A549 (cell line): Measurements from ENCODE around the gene COX6A1. TPM values are rescaled to one million over a fixed set of nuclear protein-coding genes. Genes with fewer than 3 reads are reported as not detected.

Experiments
- ATAC-seq, 2 experiments: fragments of 200-7000 bp in 1 of 2; fragments of >200 bp in 1 of 2; cut with Nextera tagmentation in 1 of 2; cut with Tn5 transposase in 1 of 2; 3 replicates each; pipeline versions ENCODE4 v1.8.0 to v1.9.1; 2018 to 2020; ENCODE audit warnings: mild to moderate bottlenecking in 1 of 2, moderate library complexity in 1 of 2
- CTCF ChIA-PET: fragments of 300-600 bp; sonication (Branson Sonifier 250); formaldehyde crosslinking; extraction: SDS; loops from one replicate; lab custom pipeline; 2021; ENCODE audit warnings: antibody characterized with exemption, inconsistent platforms; lab: Yijun Ruan, JAX
- POLR2A ChIA-PET: fragments of 350-600 bp; formaldehyde crosslinking; extraction: SDS; loops from one replicate; lab custom pipeline; 2021; ENCODE audit warnings: antibody characterized with exemption, inconsistent platforms; lab: Yijun Ruan, JAX
- DNase-seq, 2 experiments: peaks; one replicate each; pipeline versions ENCODE4 v3.0.0 to v3.0.0-alpha.2; 2011 to 2016; ENCODE audit warnings: low read depth in 1 of 2, low spot score in 1 of 2
- FAIRE-seq: peaks from 2 replicates; lab custom pipeline; 2011; peaks lifted over from hg19 to GRCh38; lab: Jason Lieb, UNC
- H3K27ac ChIP-seq, 2 experiments: fragments of >200 bp; sonication (Bioruptor Twin); formaldehyde crosslinking; 3 replicates each; pipeline ENCODE4 v1.5.1; 2016 to 2017
- H3K4me1 ChIP-seq: fragments of >200 bp; sonication (Bioruptor Twin); formaldehyde crosslinking; 3 replicates; pipeline ENCODE4 v1.6.1; 2016
- H3K4me2 ChIP-seq: fragments of >200 bp; sonication (Bioruptor Twin); formaldehyde crosslinking; 3 replicates; pipeline ENCODE4 v1.6.1; 2016
- H3K4me3 ChIP-seq: fragments of >200 bp; sonication (Bioruptor Twin); formaldehyde crosslinking; 3 replicates; pipeline ENCODE4 v1.5.1; 2016
- H3K9me3 ChIP-seq: fragments of >200 bp; sonication (Bioruptor Twin); formaldehyde crosslinking; 3 replicates; pipeline ENCODE4 v1.6.1; 2016
- BCL3 ChIP-seq: fragments of >200 bp; sonication (Bioruptor Twin); formaldehyde crosslinking; IDR thresholded peaks from 3 replicates; pipeline ENCODE4 v1.6.1; 2016
- CEBPB ChIP-seq, 2 experiments: fragments of >200 bp in 1 of 2; sonication (Bioruptor Twin) in 1 of 2; formaldehyde crosslinking in 1 of 2; IDR thresholded peaks; 2 replicates each; pipeline ENCODE4 v1.6.1; 2012 to 2016
- ESRRA ChIP-seq: fragments of 150-350 bp; IDR thresholded peaks from 2 replicates; pipeline ENCODE4 v1.6.1; 2014; ENCODE audit warnings: mild to moderate bottlenecking, low read length, borderline replicate concordance
- FOSL2 ChIP-seq, 2 experiments: fragments of 450-650 bp in 1 of 2; fragments of >200 bp in 1 of 2; sonication (Bioruptor Twin) in 1 of 2; formaldehyde crosslinking; IDR thresholded peaks; 2 replicates each; pipeline versions ENCODE4 v1.5.0 to v1.6.1; 2016 to 2020; ENCODE audit warnings: mild to moderate bottlenecking in 1 of 2, moderate library complexity in 1 of 2
- JUN ChIP-seq, 2 experiments: fragments of >200 bp; sonication (Bioruptor Twin); formaldehyde crosslinking; IDR thresholded peaks; 2 replicates in 1 of 2; 3 replicates in 1 of 2; pipeline ENCODE4 v1.6.1; 2016 to 2017
- KDM1A ChIP-seq: fragments of 200-600 bp; sonication (generic); IDR thresholded peaks from 2 replicates; pipeline ENCODE4 v1.6.1; 2016; ENCODE audit warnings: low read depth, mild to moderate bottlenecking
- KDM5A ChIP-seq: fragments of 200-600 bp; sonication (generic); IDR thresholded peaks from 2 replicates; pipeline ENCODE4 v1.6.1; 2016; ENCODE audit warnings: antibody characterized with exemption, mild to moderate bottlenecking
- PHF8 ChIP-seq: fragments of 200-600 bp; sonication (generic); IDR thresholded peaks from 2 replicates; pipeline ENCODE4 v1.6.1; 2016; ENCODE audit warnings: low read depth, mild to moderate bottlenecking, antibody characterized with exemption, moderate library complexity, borderline replicate concordance
- POLR2A ChIP-seq: IDR thresholded peaks from 2 replicates; pipeline ENCODE4 v1.6.1; 2012; ENCODE audit warnings: mild to moderate bottlenecking, low read length
- RFX5 ChIP-seq: fragments of 450-650 bp; IDR thresholded peaks from 2 replicates; pipeline ENCODE4 v1.7.1; 2014; ENCODE audit warnings: antibody characterized with exemption, mild to moderate bottlenecking, moderate library complexity
- USF2 ChIP-seq: fragments of 450-650 bp; IDR thresholded peaks from 2 replicates; pipeline ENCODE4 v1.6.1; 2014; ENCODE audit warnings: antibody characterized with exemption
- WGBS: methylation state at CpG from one replicate; pipeline ENCODE4 v1.1.6; 2017; ENCODE audit errors: missing lambda C conversion rate; 5-methylcytosine and 5-hydroxymethylcytosine counted together
- polyA minus RNA-seq: library from RNA; depleted of rRNA, polyadenylated mRNA; stranded (reverse); fragments of >200 nt; gene quantifications from 2 replicates; pipeline ENCODE4 v1.2.3, GENCODE V29; 2011; rRNA and poly(A)+ RNA removed
- polyA plus RNA-seq, 4 experiments: library from polyadenylated mRNA; depleted of rRNA in 3 of 4; stranded (reverse); fragments of >200 nt; fragmentation: RNase III in 1 of 4; extraction: RNeasy Plus Mini Kit Qiagen cat#74134 plus additional on column Dnase treatment in 1 of 4; gene quantifications; 2 replicates in 3 of 4; 3 replicates in 1 of 4; pipeline ENCODE4 v1.2.3, GENCODE V29; 2011 to 2017
- TF ChIP-seq, protein P1 (sequence below): IDR thresholded peaks from 2 replicates; pipeline ENCODE4 v1.6.1; 2012
- TF ChIP-seq, protein P2 (sequence below): IDR thresholded peaks from 2 replicates; pipeline ENCODE4 v1.6.1; 2012; ENCODE audit warnings: low read depth, borderline replicate concordance
- TF ChIP-seq, protein P3 (sequence below): IDR thresholded peaks from 2 replicates; pipeline ENCODE4 v1.6.1; 2012

The COX6A1 gene
- polyA plus RNA-seq (2011; rRNA removed), result 948 and 1,287 TPM in 2 replicates
- polyA plus RNA-seq (2012; cell fraction: cytosol; rRNA removed), result 2,005 and 2,029 TPM in 2 replicates
- 3,876 and 3,914 TPM in 2 replicates for polyA plus RNA-seq (2012; cell fraction: nucleus; rRNA removed)
- 709 to 768 TPM (median 759 TPM) in 3 replicates for polyA plus RNA-seq (2017; fragmentation: RNase III; extraction: RNeasy Plus Mini Kit Qiagen cat#74134 plus additional on column Dnase treatment)
- polyA minus RNA-seq, result 209 and 257 TPM in 2 replicates

DNA sequence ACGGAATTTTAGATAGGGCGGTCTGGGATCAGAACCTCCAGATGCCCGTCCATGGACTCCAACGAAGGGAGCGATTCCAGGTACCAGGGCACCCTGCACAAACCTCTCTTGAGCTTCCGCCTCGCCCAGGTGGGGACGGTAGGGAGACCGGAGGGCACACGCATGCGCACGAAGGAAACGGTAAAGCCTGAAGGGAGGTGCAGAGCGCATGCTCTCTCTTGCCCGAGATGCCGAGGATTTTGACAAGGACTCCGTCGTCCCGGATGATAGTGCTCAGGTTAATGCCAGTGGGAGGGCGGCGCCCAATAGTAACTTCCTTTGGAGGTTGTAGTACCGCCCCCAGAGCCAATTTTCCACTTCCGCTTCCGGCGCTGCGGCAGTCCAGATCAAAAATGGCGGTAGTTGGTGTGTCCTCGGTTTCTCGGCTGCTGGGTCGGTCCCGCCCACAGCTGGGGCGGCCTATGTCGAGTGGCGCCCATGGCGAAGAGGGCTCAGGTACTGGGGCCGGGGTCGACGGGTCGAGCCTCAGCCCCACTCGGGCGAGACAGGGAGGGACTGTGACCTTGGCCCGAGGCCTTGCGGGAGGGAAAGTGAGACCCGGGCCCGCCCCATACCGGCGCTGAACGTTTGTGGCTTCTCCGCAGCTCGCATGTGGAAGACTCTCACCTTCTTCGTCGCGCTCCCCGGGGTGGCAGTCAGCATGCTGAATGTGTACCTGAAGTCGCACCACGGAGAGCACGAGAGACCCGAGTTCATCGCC lies at the start of gene COX6A1:
Gene COX6A1, plus strand, starts transcription at position 379 of the 760 bp plus-strand sequence. Its CDS starts 14 bp downstream, at position 393.
- POLR2A ChIA-PET, result interaction anchor here (0.6 to 1.3 kb wide), 6 partner anchors 10 to 146 kb away, joined by 3 to 10 read pairs (median 3); partner anchors contain the start of genes RNU4-1 and RNU4-2
- ATAC-seq (peak; percentile 97 to 98), DNase-seq (peak; percentile 99), FAIRE-seq (peak; percentile 94)
- Histone ChIP-seq H3K4me3 (peak within 1 kb of the TSS; percentile 79), H3K4me2 (peak within 1 kb of the TSS; percentile 90), H3K9me3 (no peaks in the 10 kb centered on the region), H3K27ac (peak within 1 kb of the TSS; percentile 71 to 91), H3K4me1 (peaks cover 14% of the 10 kb centered on the region)
- under 1% methylated on average over 57 of the region's 59 CpGs for WGBS
- CTCF ChIA-PET, result interaction anchor here (0.6 to 10.1 kb wide), 14 partner anchors 16 to 749 kb away, joined by 3 to 99 read pairs (median 4); partner anchors contain the start of genes RPLP0 and SRSF9
- TF ChIP-seq, protein P1, sequence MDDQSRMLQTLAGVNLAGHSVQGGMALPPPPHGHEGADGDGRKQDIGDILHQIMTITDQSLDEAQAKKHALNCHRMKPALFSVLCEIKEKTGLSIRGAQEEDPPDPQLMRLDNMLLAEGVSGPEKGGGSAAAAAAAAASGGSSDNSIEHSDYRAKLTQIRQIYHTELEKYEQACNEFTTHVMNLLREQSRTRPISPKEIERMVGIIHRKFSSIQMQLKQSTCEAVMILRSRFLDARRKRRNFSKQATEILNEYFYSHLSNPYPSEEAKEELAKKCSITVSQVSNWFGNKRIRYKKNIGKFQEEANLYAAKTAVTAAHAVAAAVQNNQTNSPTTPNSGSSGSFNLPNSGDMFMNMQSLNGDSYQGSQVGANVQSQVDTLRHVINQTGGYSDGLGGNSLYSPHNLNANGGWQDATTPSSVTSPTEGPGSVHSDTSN, result 0 out of 2 replicates have a peak, but pooled peaks have one; percentile 9
- TF ChIP-seq CEBPB (IDR thresholded peaks at IDR 0.05) (no peak), PHF8 (peak; percentile 46; the same call in 1 of the 2 replicates), KDM5A (peak; percentile 91), JUN (IDR thresholded peaks at IDR 0.05) (peak in 1 of 2 experiments; percentile 92; a peak in 3 of 5 replicates), POLR2A (peak; percentile 77), BCL3 (peak; percentile 82; the same call in 2 of the 3 replicates), FOSL2 (IDR thresholded peaks at IDR 0.05) (no peak), FOSL2 (CRISPR knock-in tag; IDR thresholded peaks at IDR 0.05) (no peak), RFX5 (no peak; the same call in 1 of the 2 replicates), ESRRA (0 out of 2 replicates have a peak, but pooled peaks have one; percentile 40)
- TF ChIP-seq, protein P2, sequence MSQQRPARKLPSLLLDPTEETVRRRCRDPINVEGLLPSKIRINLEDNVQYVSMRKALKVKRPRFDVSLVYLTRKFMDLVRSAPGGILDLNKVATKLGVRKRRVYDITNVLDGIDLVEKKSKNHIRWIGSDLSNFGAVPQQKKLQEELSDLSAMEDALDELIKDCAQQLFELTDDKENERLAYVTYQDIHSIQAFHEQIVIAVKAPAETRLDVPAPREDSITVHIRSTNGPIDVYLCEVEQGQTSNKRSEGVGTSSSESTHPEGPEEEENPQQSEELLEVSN, result 0 out of 2 replicates have a peak, but pooled peaks have one; percentile 29
- TF ChIP-seq, protein P3, sequence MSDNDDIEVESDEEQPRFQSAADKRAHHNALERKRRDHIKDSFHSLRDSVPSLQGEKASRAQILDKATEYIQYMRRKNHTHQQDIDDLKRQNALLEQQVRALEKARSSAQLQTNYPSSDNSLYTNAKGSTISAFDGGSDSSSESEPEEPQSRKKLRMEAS, result peak; percentile 72; the same call in 1 of the 2 replicates

DNA sequence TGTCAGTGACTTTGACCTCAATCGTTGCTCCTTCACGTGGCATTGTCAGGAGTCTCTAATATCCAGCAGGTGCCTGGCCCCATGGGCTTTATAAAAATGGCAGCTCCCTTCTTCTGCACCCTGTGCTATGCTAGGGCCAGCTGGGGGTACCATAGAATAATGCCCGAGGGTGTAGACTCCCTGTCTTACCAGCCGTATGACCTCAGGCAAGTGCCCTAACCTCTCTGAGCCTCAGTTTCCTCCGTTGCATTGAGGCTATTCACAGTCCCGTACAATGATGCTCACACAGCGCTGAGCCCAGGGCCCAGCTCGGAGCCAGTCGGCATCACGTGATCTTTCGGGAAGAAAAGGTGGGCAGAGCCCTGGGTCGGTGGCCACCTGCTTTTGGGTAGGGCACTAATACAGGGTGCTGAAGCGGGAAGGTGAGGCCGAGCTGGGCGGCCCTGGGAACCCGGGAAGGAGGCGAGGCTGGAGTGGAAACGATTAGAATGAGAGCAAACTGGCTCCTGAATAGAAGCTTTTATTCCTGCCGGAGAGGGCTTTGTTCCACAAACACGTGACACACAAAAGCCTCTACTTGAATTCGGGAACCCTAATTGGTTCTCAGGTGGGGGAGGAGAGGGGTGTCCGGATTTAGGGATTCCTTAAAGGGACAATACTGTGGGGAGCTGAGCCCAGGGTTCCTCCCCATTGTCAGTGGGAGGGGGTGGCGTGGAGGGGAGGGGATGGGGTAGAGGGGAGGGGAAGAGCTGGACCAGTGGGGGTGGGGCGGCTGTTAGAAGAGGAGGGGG lies 49.0 kb upstream of the COX6A1 start:
- Histone ChIP-seq H3K27ac (no peak overlapping the region), H3K9me3 (no peaks in the 10 kb centered on the region), H3K4me2 (peak overlapping the region; percentile 51), H3K4me3 (no peak overlapping the region), H3K4me1 (peaks cover 5% of the 10 kb centered on the region; the same call in 1 of the 3 replicates)
- peak; percentile 60 for TF ChIP-seq USF2
- no peak for TF ChIP-seq KDM1A
- 35% methylated on average over 22 of the region's 24 CpGs for WGBS
- DNase-seq (no peak), FAIRE-seq (no peak), ATAC-seq (peak; percentile 39 to 49; a peak in 4 of 6 replicates)
- POLR2A ChIA-PET, result interaction anchor here (0.7 kb wide), 1 partner anchor 49 kb away, joined by 4 read pairs; the partner anchor contains the start of gene COX6A1
- CTCF ChIA-PET, result no interaction called here
